OCI-LY3 (cell line): ENCODE measurements around the gene HOXC5.

Experiments used
- EZH2phosphoT487 ChIP-seq: fragments of 200-600 bp; shearing (Covaris generic); IDR thresholded peaks from 2 replicates; pipeline ENCODE4 v1.6.1; 2018; ENCODE audit warnings: antibody characterized with exemption, mixed run types, low read depth
- TF ChIP-seq, protein P1 (sequence below): fragments of 200-600, 300-600 bp; sonication (generic); IDR thresholded peaks from 2 replicates; pipeline ENCODE4 v1.5.1; 2014; ENCODE audit warnings: antibody characterized with exemption, low read length, low read depth

DNA sequence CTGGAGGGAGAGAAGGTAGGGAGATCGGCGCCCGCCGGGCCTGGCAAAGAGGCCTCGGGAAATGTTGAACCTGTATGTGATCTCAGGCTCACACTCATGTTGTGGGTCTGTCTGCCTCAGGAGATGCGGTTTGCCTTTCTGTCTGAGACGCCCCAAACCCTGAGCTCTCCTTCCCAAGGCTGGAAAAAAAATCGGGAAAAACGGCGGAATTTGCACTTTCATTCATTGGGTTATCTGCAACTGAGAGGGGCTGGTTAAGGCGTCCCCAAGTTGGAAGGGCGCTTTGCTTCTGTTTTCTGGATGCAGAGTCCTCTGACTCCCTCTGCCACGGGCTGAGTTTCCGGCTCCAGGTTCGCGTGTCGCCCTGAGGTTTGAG, 37.9 kb upstream of the HOXC5 start:
- TF ChIP-seq, protein P1, sequence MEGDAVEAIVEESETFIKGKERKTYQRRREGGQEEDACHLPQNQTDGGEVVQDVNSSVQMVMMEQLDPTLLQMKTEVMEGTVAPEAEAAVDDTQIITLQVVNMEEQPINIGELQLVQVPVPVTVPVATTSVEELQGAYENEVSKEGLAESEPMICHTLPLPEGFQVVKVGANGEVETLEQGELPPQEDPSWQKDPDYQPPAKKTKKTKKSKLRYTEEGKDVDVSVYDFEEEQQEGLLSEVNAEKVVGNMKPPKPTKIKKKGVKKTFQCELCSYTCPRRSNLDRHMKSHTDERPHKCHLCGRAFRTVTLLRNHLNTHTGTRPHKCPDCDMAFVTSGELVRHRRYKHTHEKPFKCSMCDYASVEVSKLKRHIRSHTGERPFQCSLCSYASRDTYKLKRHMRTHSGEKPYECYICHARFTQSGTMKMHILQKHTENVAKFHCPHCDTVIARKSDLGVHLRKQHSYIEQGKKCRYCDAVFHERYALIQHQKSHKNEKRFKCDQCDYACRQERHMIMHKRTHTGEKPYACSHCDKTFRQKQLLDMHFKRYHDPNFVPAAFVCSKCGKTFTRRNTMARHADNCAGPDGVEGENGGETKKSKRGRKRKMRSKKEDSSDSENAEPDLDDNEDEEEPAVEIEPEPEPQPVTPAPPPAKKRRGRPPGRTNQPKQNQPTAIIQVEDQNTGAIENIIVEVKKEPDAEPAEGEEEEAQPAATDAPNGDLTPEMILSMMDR, result no peak
- TF ChIP-seq EZH2phosphoT487, result no peak
